GM18907 (cell line): Measurements from ENCODE around the gene RESP18.
"Not testable (repeated sequence)": the region's sequence is repeated elsewhere in the genome, so short reads cannot be mapped to it uniquely, and the experiment has no call there.

Source experiments
- ATAC-seq: cut with Tn5 transposase; IDR thresholded peaks from one replicate; pipeline ENCODE4 v1.9.1; 2021; ENCODE audit warnings: mild to moderate bottlenecking, moderate library complexity; ENCODE audit not compliant: unreplicated experiment

RESP18 gene

GRCh38 chr2:219325657-219326315 is 6.8 kb downstream of the RESP18 start:
- ATAC-seq: no peak

DNA sequence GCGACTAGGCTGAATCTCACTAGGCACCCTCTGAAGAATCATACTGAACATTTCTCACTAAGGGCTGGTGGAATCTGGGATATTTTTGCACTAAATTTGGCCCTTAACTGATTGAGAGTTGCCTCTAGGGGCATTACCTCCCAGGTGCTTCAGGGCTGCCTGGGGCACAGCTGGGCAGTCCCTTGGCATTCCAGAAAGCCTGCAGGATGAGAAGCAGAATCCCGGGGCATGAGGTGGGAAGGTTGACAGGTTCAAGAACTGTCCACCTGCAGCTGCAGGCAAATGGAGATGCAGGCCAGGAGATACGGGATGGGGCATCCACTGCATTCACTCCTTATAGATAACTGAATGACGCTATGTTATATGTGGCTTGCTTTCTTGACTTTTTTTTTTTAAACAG is 7.4 kb downstream of the RESP18 start:
- no peak for ATAC-seq

GRCh38 chr2:219323434-219323833 is 9.1 kb downstream of the RESP18 start:
- ATAC-seq: no peak

DNA sequence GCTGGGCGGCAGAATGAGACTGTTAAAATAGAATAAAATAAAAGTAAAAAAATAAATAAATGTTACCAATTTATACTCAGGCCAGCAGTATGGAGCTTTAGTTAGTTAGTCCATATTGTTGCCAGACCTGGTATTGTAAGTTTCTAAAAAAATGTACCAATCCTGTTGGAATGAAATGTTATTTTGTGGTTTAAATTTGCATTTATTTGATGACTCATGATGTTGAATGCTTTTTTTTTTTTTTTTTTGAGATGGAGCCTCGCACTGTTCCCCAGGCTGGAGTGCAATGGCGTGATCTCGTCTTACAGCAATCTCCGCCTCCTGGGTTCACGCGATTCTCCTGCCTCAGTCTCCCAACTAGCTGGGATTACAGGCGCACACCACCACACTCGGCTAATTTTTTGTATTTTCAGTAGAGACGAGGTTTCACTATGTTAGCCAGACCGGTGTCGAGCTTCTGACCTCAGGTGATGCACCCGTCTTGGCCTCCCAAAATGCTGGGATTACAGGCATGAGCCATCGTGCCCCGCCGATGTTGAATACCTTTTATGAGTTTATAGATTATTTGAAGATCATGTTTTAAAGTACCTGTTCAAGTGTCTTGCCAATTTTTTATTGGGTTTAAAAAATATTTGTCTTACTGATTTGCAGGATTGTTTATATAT is 17.6 kb downstream of the RESP18 start:
- no peak for ATAC-seq

DNA sequence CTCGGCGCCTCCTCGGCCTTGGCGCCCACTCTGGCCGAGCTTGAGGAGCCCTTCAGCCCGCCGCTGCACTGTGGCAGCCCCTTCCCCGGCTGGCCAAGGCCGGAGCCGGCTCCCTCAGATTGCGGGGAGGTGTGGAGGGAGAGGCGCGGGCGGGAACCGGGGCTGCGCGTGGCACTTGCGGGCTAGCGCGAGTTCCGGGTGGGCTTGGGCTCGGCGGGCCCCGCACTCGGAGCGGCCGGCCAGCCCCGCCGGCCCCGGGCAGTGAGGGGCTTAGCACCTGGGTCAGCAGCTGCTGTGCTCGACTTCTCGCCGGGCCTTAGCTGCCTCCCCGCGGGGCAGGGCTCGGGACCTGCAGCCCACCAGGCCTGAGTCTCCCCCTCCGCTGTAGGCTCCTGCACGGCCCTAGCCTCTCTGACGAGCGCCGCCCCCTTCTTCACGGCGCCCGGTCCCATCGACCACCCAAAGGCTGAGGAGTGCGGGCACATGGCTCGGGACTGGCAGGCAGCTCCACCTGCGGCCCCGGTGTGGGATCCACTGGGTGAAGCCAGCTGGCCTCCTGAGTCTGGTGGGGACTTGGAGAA is 19.8 kb downstream of the RESP18 start:
- ATAC-seq: not testable (repeated sequence)

GRCh38 chr2:219309278-219309677 is 23.3 kb downstream of the RESP18 start, which contains the start of gene PTPRN:
TSS of gene PTPRN (minus strand) at chr2:219309401. CDS start at chr2:219309332, 69 bp downstream.
- ATAC-seq: no peak

DNA sequence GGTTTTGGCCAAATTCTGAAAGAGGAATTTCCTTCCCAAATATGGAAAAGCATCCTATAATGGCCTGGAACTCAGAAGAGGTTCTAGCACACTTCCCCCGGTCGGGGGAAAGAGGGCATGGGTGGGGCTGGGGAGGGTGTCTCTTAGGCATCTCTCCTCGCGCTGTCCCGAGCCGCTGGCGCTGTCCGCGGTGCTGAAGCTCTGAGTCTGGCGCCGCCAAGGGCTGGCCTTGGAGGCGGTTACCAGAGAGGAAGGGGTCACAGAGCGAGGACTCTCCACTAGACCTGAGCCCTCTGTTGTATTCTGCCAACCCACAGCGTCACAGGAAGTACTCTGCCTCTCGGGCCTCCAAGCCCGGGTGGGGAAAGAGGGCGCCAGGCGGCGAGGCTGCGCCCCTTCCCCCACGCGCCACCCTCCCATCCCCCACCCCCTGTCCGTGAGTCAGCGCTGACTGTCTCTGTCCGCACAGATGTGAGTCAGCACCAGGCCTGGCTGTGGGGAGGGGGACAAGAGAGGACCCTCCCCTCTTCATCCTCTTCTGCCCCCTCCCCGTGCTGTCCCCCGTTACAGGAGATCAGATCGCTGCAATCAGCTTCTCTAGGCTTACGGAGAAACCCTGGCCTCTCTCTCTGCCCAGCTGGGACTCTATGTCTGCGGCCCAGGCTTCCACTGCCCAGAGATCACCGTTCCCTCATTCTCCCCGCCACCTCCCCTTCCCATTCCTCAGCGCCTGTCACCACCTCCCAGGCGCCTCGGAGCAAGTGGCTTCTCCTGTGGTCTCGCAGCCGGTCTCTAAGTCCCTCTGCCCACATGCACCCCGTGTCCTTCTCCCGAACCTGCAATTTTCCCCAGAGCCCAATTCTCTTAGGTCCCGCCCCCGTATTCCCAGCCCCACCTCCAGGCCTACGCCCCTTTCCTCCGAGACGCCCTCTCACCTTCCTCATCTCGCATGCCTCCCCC is 24.1 kb downstream of the RESP18 start:
- ATAC-seq: no peak

- no peak for ATAC-seq
Measured at GRCh38 chr2:219306047-219306446, 26.5 kb downstream of the RESP18 start.

GRCh38 chr2:219304223-219304622 is 28.3 kb downstream of the RESP18 start:
- no peak for ATAC-seq

- ATAC-seq: no peak
Measured at GRCh38 chr2:219302412-219302968, 30.1 kb downstream of the RESP18 start.

DNA sequence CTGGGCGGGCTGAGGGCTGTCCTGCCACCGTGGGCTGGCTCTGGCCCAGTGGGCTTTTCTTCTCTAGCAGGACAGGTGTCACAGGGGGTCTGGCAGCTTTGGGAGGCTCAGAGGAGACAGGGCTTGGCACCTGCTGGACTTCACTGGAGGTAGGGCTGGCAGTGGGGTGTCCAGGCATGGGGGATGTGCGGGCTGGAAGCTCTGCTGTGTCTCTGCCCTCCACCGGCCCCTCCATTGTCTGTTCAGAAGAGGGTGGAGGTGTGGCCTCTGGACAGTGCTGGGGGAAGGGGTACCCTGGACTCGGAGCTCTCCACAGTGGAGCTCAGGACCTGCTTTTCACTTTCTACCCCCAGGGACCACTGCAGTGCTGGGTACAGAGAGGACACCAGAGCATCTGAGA is 32.5 kb downstream of the RESP18 start:
- ATAC-seq: no peak

GRCh38 chr2:219299372-219299760 is 33.2 kb downstream of the RESP18 start:
- no peak for ATAC-seq

DNA sequence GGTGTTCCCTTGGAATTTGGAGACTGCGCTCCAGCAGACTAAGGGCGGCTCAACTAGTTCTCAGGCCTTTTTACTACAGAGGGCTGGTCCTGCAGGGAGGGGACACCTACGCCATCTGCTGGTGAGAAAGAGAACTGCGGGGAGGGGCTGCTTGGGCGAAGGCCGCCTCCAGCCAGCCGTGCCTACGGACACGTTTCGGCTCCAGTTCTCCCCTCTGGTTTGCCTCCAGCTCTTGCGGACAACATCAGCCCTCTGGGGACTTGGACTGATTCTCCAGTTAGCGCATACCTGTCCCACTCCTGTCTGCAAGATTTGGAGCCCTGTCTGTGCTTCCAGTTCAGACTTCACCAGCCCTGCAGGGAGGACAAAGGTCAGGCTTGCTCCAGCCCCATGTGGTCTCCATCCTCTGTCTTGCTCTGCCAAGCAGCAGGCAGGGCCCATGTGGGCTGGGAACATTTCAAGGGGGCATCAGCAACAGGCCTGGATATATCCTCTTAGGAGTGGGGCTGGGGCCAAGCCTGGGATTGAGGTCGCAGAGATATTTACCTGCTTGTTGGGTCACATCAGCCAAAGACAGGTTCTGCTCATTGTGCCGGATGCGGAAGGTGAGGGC is 33.7 kb downstream of the RESP18 start:
- peak; percentile 63 for ATAC-seq

GRCh38 chr2:219297766-219298456 is 34.6 kb downstream of the RESP18 start:
- no peak for ATAC-seq

- no peak for ATAC-seq
Measured at GRCh38 chr2:219296631-219297391, 35.7 kb downstream of the RESP18 start.

DNA sequence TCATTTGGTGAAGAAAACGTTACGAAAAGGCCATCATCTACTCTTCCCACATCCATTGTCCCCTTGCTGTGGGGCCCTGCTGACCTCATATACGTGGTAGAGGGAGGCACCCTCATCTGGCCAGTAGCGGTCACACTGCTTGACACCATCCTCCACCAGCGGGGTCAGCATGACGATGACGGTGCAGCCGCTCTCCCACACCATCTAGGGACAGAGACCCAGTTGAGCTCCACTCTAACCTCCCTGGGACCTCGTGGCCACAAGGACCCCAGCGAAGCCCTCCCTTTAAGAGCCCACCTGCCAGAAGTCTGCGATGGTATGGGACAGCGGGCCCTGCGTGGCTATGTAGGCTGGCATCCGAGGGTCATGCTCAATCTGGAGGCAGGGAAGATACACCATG is 36.4 kb downstream of the RESP18 start:
- ATAC-seq: no peak

DNA sequence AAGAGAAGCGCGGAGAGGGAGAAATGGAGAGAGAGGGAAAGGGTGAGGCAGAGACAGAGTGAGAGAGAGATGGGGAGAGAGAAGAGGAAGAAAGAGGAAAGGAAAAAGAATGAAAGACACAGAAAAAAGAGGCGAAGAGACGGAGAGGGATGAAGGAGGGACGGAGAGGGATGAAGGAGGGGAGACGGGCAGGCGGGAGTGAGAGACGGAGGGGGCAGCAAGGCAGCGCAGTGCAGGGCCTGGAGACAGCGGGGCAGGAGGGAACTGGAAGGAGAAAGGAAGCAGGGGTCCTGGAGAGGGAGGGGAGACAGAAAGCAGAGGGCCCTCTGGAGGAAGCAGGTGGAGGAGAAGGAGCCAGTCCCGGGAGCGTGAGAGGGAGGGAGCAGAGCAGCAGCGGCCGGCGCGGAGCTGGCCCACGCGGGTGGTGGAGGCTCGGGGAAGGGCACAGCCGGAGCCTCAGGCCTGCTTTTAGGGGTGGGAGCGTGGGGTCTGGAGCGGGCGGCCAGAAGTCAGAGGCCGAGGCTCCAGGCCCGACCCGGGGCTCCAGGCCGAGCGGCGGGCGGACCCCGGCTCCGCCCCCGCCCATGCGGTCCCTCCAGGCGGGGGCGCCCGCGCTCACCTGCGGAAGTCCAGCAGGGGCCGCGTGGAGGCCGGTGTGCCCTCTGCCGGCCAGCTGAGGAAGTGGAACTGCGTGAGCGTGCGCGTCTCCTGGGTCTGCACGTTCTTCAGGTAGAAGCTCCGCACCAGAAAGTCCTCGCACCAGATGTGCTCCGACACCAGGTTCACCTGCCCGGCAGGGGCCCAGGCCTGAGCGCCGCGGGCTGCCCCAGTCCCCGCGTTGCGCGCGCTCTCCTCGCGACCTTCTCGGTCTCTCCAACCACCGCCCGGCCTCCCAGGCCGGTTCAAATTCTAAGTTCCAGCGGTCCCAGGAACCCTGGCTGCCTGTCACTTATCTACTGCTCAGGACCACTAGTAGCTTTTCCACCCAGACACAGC is 37.9 kb downstream of the RESP18 start:
- ATAC-seq: peak; percentile 93

DNA sequence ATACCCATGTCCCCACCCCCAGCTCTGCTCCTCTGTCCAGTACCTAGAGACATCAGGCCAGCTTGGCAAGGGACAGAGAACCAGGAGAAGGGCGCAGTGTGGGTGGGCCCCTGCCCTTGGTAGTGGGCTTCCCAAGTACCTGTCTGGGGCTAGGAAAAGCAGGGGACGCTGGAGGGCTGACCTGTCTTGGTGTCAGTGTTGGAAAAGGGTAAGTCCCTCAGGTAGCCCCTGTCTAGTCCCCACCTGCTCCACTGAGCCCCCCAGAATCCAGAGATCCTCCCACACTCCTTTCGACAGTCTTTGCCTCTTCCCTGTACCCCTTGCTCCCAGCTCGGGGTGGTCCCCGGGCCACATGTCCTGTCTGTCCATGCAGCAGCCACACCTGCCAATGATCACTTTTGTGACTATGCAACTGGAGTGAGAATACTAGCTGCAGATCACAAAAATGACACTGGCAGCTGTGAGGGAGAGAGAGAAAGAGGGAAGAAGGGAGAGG is 38.8 kb downstream of the RESP18 start:
- ATAC-seq: no peak
